ENCODE data around the gene AMMECR1. TPM values are rescaled to one million over a fixed set of nuclear protein-coding genes. Genes with fewer than 3 reads are reported as not detected.

AMMECR1 gene
- total RNA-seq, 4 donors from 2014 or later = 1.7 to 2.5 (median 1.9) TPM

DNA sequence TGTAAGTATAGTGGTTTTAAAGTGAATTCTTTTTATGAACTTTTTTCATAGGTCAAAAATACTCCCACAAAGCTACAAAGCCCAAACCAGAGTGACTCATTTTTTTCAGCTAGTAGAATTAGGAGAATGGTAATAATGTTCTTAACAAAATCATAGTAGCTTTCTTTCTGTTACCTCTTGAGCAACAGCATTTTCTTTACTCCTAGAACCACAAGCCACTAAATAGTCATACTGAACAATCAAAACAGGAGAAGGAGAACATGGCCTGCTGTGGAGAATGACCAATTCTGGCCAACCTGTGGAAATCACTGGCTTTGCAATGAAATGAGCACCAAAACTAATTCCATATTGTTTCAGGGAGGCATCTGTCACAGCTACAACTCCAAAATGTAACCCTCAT is 112.9 kb downstream of the AMMECR1 start:
- Histone ChIP-seq H3K27me3 (no peaks in the 10 kb centered on the region), H3K27ac (replicated peaks in 1 of 4) (no peak overlapping the region), H3K9me3 (no peaks in the 10 kb centered on the region), H3K36me3 (no peaks in the 10 kb centered on the region), H3K4me3 (no peak overlapping the region), H3K4me1 (no peaks in the 10 kb centered on the region)
- DNase-seq (ENCODE audit: extremely low spot score) = no peak
- intact Hi-C loops (cut with DNase I) = no loop called here
- no peak for TF ChIP-seq POLR2A (IDR thresholded peaks at IDR 0.05; ENCODE audit: low read depth)
- TF ChIP-seq EP300 (IDR thresholded peaks at IDR 0.05) = no peak
- TF ChIP-seq POLR2AphosphoS5 (IDR thresholded peaks at IDR 0.05) = no peak
- TF ChIP-seq, protein P1, sequence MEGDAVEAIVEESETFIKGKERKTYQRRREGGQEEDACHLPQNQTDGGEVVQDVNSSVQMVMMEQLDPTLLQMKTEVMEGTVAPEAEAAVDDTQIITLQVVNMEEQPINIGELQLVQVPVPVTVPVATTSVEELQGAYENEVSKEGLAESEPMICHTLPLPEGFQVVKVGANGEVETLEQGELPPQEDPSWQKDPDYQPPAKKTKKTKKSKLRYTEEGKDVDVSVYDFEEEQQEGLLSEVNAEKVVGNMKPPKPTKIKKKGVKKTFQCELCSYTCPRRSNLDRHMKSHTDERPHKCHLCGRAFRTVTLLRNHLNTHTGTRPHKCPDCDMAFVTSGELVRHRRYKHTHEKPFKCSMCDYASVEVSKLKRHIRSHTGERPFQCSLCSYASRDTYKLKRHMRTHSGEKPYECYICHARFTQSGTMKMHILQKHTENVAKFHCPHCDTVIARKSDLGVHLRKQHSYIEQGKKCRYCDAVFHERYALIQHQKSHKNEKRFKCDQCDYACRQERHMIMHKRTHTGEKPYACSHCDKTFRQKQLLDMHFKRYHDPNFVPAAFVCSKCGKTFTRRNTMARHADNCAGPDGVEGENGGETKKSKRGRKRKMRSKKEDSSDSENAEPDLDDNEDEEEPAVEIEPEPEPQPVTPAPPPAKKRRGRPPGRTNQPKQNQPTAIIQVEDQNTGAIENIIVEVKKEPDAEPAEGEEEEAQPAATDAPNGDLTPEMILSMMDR (IDR thresholded peaks at IDR 0.05) = no peak

DNA sequence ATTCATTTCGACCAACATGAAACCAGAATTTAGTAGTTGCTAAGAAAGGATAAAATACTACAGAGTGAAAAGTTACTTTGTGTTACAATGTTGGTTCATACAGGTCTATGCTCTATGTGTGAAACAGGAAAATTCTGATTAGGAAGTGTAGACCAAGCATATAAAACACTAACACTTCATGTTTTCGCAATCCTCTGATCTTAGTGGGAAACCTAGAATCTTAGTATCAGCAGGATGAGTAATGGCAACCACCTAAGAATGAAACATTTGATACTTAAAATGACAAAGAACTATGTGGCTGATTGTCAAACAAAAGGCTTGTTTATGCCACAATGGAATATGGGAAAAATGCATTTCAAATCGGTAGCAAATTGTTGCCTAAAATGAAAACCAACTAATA is 116.1 kb downstream of the AMMECR1 start:
- peaks cover 0 to 3% (median 0%) of the 10 kb centered on the region in 4 donors for H3K36me3 ChIP-seq
- no peak overlapping the region for H3K27ac ChIP-seq (replicated peaks in 1 of 4)
- no peaks in the 10 kb centered on the region for H3K27me3 ChIP-seq
- TF ChIP-seq POLR2AphosphoS5 (IDR thresholded peaks at IDR 0.05) (no peak), EP300 (IDR thresholded peaks at IDR 0.05) (no peak), POLR2A (IDR thresholded peaks at IDR 0.05; ENCODE audit: low read depth) (no peak)
- TF ChIP-seq, protein P1 (IDR thresholded peaks at IDR 0.05) = no peak
- H3K9me3 ChIP-seq = no peaks in the 10 kb centered on the region
- intact Hi-C loops (cut with DNase I) = no loop called here
- H3K4me3 ChIP-seq = no peak overlapping the region
- no peaks in the 10 kb centered on the region for H3K4me1 ChIP-seq
- WGBS = 79% methylated on average over 3 of the region's 3 CpGs
- no peak for DNase-seq (ENCODE audit: extremely low spot score)

DNA sequence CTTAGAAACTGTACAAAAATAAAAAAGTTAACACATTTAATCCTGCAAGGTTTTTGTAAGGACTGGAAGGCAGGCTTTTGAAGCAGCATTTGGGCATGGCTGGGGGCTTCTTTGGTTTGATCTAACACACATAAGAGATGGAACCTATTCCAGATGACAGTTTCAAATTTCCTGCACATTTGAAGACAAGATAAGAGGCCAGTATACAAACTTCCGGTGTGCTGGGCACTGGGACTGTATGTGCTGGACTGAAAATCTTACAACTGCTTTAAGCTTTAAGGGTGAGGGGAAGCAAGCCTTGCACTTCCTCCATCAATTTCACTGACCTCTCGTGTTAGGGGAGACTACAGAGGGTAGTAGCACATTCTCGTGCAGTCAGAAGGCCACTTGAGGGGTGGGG is 122.9 kb downstream of the AMMECR1 start:
- WGBS = 51% methylated on average over 3 of the region's 3 CpGs

DNA sequence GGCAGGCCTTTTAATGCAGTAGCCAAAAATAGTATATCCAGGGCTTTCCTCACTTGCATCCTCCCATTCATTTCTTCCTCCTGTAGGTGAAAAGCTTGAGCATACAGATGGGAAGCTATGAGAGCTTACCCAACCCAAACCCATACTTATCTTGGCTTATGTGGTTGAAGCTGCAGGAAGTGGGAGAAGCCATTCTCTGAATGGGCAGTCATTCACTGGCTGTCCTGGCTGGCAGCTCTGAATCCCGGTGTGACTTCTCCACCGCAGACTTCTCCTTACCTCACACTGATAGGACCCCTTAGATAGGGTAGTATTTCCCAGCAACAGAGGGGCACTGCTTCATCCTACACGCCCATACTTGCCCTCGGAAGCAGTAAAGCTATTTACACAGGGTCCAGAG is 125.4 kb downstream of the AMMECR1 start:
- Histone ChIP-seq H3K36me3 (no peaks in the 10 kb centered on the region), H3K27ac (replicated peaks in 1 of 4) (no peak overlapping the region), H3K27me3 (no peaks in the 10 kb centered on the region), H3K4me1 (no peaks in the 10 kb centered on the region), H3K9me3 (no peaks in the 10 kb centered on the region), H3K4me3 (no peak overlapping the region)
- 84% methylated on average over 4 of the region's 4 CpGs for WGBS
- intact Hi-C loops (cut with DNase I) = no loop called here
- TF ChIP-seq POLR2A (IDR thresholded peaks at IDR 0.05; ENCODE audit: low read depth) (no peak), POLR2AphosphoS5 (IDR thresholded peaks at IDR 0.05) (no peak), EP300 (IDR thresholded peaks at IDR 0.05) (no peak)
- TF ChIP-seq, protein P1 (IDR thresholded peaks at IDR 0.05) = no peak
- no peak for DNase-seq (ENCODE audit: extremely low spot score)

More for the DNA sequence above, 122.9 kb downstream of the AMMECR1 start:
- intact Hi-C loops (cut with DNase I) = no loop called here
- no peak overlapping the region for H3K27ac ChIP-seq (replicated peaks in 1 of 4)
- H3K9me3 ChIP-seq = no peaks in the 10 kb centered on the region
- H3K4me1 ChIP-seq = no peaks in the 10 kb centered on the region
- no peak for DNase-seq (ENCODE audit: extremely low spot score)
- no peak overlapping the region for H3K4me3 ChIP-seq
- H3K36me3 ChIP-seq = peaks cover 0 to 3% (median 0%) of the 10 kb centered on the region in 4 donors
- H3K27me3 ChIP-seq = no peaks in the 10 kb centered on the region
- no peak for TF ChIP-seq POLR2A (IDR thresholded peaks at IDR 0.05; ENCODE audit: low read depth)
- TF ChIP-seq, protein P1 (IDR thresholded peaks at IDR 0.05) = no peak
- no peak for TF ChIP-seq POLR2AphosphoS5 (IDR thresholded peaks at IDR 0.05)
- no peak for TF ChIP-seq EP300 (IDR thresholded peaks at IDR 0.05)
